ENCODE measurements around the gene QKI. TPM values are rescaled to one million over a fixed set of nuclear protein-coding genes. Genes with fewer than 3 reads are reported as not detected.

Gene QKI
- total and polyA plus RNA-seq, 2 experiments from 2014 or later = 38.0 to 92.5 TPM

DNA sequence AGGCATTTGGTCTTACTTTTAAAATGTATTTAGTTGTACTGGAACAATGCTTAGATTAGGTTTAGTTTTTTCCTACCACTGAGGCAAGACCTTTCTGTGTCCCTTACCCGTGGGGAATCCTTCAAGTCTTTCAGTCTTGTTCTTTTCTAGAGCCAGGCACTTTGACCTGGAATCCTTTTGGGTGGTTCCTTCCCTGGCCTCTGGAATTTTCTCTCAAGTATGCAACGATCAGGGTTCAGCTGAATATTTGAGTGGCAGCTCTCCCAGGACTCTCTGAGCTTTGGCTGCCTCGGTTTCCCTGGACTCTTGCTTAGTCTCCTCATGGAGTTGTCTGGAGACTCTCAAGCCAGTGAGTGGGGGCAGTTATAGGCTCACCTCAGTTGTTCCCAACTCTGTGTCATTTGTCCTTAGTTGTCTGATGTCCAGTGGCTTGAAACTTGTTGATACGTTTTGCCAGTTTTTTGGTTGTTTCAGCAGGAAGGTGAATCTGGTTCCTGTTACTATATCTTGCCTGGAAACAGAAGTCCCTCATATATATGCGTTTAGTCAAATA lies 118.1 kb downstream of the QKI start:
- no peak overlapping the region for H3K27ac ChIP-seq
- no peak overlapping the region for H3K4me2 ChIP-seq
- no peaks in the 10 kb centered on the region for H3K9me3 ChIP-seq (ENCODE audit: low read depth)
- peaks cover 43% of the 10 kb centered on the region for H4K20me1 ChIP-seq (ENCODE audit: insufficient read depth, poor library complexity, severe bottlenecking)
- peaks cover 94% of the 10 kb centered on the region for H3K79me2 ChIP-seq
- no peaks in the 10 kb centered on the region for H3K36me3 ChIP-seq (replicated peaks; ENCODE audit: insufficient read depth, low read depth)
- no peak overlapping the region for H2AFZ ChIP-seq
- no peak overlapping the region for H3K4me3 ChIP-seq
- no peak for DNase-seq (ENCODE audit: low spot score)
- WGBS (ENCODE audit: low lambda C conversion rate, missing lambda C conversion rate) = 75% methylated on average over 5 of the region's 5 CpGs
- no peaks in the 10 kb centered on the region for H3K9me2 ChIP-seq (replicated peaks; ENCODE audit: insufficient read depth)
- TF ChIP-seq, protein P1, sequence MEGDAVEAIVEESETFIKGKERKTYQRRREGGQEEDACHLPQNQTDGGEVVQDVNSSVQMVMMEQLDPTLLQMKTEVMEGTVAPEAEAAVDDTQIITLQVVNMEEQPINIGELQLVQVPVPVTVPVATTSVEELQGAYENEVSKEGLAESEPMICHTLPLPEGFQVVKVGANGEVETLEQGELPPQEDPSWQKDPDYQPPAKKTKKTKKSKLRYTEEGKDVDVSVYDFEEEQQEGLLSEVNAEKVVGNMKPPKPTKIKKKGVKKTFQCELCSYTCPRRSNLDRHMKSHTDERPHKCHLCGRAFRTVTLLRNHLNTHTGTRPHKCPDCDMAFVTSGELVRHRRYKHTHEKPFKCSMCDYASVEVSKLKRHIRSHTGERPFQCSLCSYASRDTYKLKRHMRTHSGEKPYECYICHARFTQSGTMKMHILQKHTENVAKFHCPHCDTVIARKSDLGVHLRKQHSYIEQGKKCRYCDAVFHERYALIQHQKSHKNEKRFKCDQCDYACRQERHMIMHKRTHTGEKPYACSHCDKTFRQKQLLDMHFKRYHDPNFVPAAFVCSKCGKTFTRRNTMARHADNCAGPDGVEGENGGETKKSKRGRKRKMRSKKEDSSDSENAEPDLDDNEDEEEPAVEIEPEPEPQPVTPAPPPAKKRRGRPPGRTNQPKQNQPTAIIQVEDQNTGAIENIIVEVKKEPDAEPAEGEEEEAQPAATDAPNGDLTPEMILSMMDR (IDR thresholded peaks at IDR 0.05; ENCODE audit: poor library complexity) = no peak
- TF ChIP-seq EZH2 (IDR thresholded peaks at IDR 0.05; ENCODE audit: borderline replicate concordance) (no peak), EZH2phosphoT487 (IDR thresholded peaks at IDR 0.05; ENCODE audit: low read depth, severe bottlenecking, unreplicated experiment) (no peak)
- H3K4me1 ChIP-seq (ENCODE audit: insufficient read depth) = peaks cover 20% of the 10 kb centered on the region
- no peaks in the 10 kb centered on the region for H3K27me3 ChIP-seq

DNA sequence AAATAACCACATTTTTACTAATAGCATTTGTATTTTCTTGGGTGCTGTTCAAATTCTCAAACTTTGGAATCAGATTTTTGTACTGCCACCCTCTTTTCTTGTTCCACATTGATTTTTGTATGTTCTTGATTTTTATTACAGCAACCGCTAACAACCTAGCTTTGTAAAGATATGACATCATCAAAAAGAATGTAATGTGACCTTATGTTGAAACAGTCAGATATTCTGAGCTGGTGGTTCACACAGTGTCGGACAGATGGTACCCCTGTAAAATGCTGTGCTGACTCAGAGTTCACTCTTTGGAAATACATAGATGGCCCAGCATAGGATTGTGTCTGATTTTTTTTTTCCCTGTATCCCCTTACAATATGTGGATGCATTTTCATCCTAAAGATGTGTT lies 118.9 kb downstream of the QKI start:
- no peak overlapping the region for H3K4me3 ChIP-seq
- TF ChIP-seq EZH2phosphoT487 (IDR thresholded peaks at IDR 0.05; ENCODE audit: low read depth, severe bottlenecking, unreplicated experiment) = no peak
- TF ChIP-seq, protein P1 (IDR thresholded peaks at IDR 0.05; ENCODE audit: poor library complexity) = no peak
- TF ChIP-seq EZH2 (IDR thresholded peaks at IDR 0.05; ENCODE audit: borderline replicate concordance) = no peak
- peaks cover 20% of the 10 kb centered on the region for H3K4me1 ChIP-seq (ENCODE audit: insufficient read depth)
- no peaks in the 10 kb centered on the region for H3K27me3 ChIP-seq
- H3K9me3 ChIP-seq (ENCODE audit: low read depth) = no peaks in the 10 kb centered on the region
- WGBS (ENCODE audit: low lambda C conversion rate, missing lambda C conversion rate) = 42% methylated on average over 2 of the region's 2 CpGs
- H3K79me2 ChIP-seq = peaks cover 89% of the 10 kb centered on the region
- H3K27ac ChIP-seq = peak overlapping the region; percentile 10
- H2AFZ ChIP-seq = no peak overlapping the region
- H3K9me2 ChIP-seq (replicated peaks; ENCODE audit: insufficient read depth) = no peaks in the 10 kb centered on the region
- no peaks in the 10 kb centered on the region for H3K36me3 ChIP-seq (replicated peaks; ENCODE audit: insufficient read depth, low read depth)
- peaks cover 43% of the 10 kb centered on the region for H4K20me1 ChIP-seq (ENCODE audit: insufficient read depth, poor library complexity, severe bottlenecking)
- peak overlapping the region; percentile 24 for H3K4me2 ChIP-seq
- DNase-seq (ENCODE audit: low spot score) = peak; percentile 62

DNA sequence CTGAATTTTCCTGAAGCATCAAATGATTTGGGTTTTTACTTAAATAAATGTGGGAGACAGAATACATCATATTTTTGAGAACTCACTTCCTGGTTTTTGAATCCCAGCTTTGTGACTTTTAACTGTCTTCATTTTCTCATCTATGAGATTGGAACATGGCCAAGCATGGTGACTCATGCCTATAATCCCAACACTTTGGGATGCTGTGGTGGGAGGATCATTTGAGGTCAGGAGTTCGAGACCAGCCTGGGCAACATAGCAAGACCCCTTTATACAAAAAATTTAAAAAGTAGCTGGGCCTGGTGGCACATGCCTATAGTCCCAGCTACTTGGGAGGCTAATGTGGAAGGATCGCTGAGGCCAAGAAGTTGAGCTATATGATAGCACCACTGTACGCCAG lies 122.3 kb downstream of the QKI start:
- 96% methylated on average over 3 of the region's 3 CpGs for WGBS (ENCODE audit: low lambda C conversion rate, missing lambda C conversion rate)
- Histone ChIP-seq H3K27me3 (no peaks in the 10 kb centered on the region), H3K27ac (no peak overlapping the region), H3K36me3 (replicated peaks; ENCODE audit: insufficient read depth, low read depth) (no peaks in the 10 kb centered on the region), H3K4me3 (no peak overlapping the region), H3K4me2 (no peak overlapping the region), H3K4me1 (ENCODE audit: insufficient read depth) (peaks cover 17% of the 10 kb centered on the region), H3K9me2 (replicated peaks; ENCODE audit: insufficient read depth) (no peaks in the 10 kb centered on the region), H4K20me1 (ENCODE audit: insufficient read depth, poor library complexity, severe bottlenecking) (peaks cover 23% of the 10 kb centered on the region), H3K79me2 (peaks cover 67% of the 10 kb centered on the region), H3K9me3 (ENCODE audit: low read depth) (no peaks in the 10 kb centered on the region), H2AFZ (no peak overlapping the region)
- TF ChIP-seq EZH2 (IDR thresholded peaks at IDR 0.05; ENCODE audit: borderline replicate concordance) = no peak
- TF ChIP-seq, protein P1 (IDR thresholded peaks at IDR 0.05; ENCODE audit: poor library complexity) = no peak
- no peak for TF ChIP-seq EZH2phosphoT487 (IDR thresholded peaks at IDR 0.05; ENCODE audit: low read depth, severe bottlenecking, unreplicated experiment)
- DNase-seq (ENCODE audit: low spot score) = no peak

All from hepatocyte (in vitro differentiated cells).